ENCODE results near the gene RPS27A.
"Not testable (repeated sequence)": the region's sequence is repeated elsewhere in the genome, so short reads cannot be mapped to it uniquely, and the experiment has no call there.

Gene RPS27A

GRCh38 chr2:55232084-55232862, at the start of gene RPS27A, which contains the start of gene CLHC1:
Gene RPS27A, plus strand, starts transcription at chr2:55232688. Its CDS starts 137 bp downstream, at chr2:55232825.
Gene CLHC1, minus strand, starts transcription at chr2:55232293. Its CDS starts 9,882 bp downstream, at chr2:55222411.
- peak; percentile 84 for DNase-seq (ENCODE audit: low read depth)

DNA sequence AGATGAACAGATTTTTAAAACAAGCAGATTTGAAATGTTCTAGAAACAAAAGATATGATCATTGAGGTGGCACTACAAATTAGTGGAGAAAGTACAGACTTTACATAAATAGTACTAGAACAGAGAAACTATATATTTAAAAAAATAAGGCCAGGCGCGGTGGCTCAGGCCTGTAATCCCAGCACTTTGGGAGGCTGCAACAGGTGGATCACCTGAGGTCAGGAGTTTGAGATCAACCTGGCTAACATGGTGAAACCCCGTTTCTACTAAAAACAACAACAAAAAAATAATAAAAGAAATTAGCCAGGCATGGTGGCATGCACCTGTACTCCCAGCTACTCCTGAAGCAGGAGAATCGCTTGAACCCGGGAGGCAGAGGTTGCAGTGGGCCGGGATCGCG, 45.7 kb upstream of the RPS27A start:
- DNase-seq (ENCODE audit: low read depth), result not testable (repeated sequence)

DNA sequence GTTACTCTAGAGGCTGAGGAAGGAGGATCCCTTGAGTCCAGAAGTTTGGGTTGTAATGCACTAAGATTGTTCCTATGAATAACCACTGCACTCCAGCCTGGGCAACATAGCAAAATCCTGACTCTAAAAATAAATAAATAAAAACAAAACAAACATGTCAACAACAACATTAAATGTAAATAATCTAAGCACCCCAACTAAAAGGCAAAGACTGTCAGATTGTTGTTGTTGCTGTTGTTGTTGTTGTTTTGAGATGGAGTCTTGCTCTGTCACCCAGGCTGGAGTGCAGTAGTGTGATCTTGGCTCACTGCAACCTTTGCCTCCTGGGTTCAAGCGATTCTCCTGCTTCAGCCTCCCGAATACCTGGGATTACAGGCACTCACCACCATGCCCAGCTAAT, 40.6 kb upstream of the RPS27A start:
- not testable (repeated sequence) for DNase-seq (ENCODE audit: low read depth)

DNA sequence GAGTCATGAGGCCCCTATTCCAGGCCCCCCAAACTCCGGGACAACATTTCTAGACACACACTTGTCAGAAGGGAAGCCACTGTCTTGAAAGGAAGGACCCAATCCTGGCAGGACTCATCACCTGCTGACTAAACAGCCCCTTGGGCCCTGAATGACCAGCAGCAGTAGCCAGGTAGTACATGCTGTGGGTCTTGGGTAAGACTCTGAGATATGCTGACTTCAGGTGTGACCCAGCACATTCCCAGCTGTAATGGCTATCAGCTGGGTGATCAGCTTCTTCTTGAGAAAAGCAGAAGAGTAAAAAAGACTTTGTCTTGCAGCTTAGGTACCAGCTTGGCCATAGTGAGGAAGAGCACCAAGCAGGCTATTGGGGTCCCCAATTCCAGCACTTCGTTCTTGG, 36.0 kb upstream of the RPS27A start:
- DNase-seq (ENCODE audit: low read depth), result no peak

GRCh38 chr2:55200416-55200815, 32.1 kb upstream of the RPS27A start:
- DNase-seq (ENCODE audit: low read depth), result no peak

GRCh38 chr2:55204536-55204935, 28.0 kb upstream of the RPS27A start:
- no peak for DNase-seq (ENCODE audit: low read depth)

DNA sequence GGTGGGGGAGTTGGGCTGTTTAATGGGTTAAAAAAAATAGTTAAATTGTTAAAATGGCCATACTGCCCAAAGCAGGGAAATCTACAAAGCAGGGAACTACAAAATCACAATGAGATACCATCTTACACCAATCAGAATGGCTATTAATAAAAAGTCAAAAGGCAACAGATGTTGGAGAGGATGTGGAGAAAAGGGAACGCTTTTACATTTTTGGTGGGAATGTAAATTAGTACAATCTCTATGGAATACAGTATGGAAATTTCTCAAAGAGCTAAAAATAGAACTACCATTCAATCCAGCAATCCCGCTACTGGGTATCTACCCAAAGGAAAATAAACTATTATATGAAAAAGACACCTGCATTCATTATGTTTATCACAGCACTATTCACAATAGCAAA, 27.5 kb upstream of the RPS27A start:
- no peak for DNase-seq (ENCODE audit: low read depth)

- no peak for DNase-seq (ENCODE audit: low read depth)
These were observed 18.7 kb upstream of the RPS27A start for GRCh38 chr2:55213822-55214221.

DNA sequence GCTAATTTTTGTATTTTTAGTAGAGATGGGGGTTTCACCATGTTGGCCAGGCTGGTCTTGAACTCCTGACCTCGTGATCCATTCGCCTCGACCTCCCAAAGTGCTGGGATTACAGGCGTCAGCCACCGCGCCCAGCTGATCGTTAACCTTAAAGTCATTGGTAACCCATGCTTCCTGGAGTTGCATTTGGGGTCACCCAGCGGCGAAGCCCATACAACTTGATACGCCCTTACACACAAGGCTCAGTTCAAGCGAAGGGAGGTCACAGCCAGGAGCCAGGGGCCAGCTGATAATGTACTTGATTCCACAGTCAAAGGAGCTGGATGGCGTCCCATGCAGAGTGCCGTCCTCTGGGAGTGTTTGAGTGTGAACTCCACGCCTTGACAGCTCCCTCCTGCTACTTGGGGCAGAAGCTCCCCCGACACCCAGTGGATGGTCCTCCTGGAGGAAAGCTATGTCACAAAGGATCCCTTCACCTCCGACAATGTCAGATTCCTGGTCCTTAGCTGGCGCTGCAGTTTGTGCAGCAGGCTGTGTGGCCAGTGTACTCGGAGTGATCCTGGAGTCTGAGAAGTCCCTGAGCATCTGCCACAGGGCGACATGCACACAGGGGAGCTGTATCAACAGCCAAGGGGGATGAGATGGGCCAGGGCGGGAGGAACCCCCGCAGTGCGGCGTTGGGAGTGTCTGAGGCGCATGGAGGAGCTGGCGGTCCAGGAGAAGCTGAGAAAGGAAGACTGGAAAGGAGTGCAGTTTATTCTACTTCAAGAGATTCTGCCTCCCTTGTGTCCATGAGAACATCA, 8.3 kb upstream of the RPS27A start:
- no peak for DNase-seq (ENCODE audit: low read depth)

DNA sequence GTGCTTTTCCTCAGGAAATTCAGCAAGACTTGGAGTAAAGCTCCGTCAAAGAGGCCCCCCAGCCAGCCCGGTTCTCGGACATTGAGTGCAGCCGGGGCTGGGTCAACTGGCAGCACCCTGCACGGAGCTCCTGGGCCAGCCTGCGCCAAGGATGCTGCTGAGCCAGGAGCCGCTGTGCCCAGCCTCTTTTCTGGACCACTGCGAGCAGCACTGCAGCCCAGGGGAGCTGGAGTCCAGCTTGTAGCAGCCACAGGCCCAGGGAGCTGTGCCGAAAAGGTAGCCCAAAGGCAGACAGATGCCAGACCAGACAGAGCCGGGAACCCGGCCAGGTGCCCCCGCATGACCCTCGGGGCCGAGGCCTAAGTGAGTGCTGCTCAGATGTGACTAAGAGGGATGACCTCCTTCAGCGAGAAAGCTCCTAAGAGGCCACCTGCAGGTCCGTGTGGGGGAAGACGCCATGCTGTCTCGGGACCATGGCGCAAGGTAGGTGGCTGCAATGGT, 7.7 kb upstream of the RPS27A start:
- no peak for DNase-seq (ENCODE audit: low read depth)

- DNase-seq (ENCODE audit: low read depth), result no peak
These were observed 6.9 kb upstream of the RPS27A start for GRCh38 chr2:55225481-55226020.

DNA sequence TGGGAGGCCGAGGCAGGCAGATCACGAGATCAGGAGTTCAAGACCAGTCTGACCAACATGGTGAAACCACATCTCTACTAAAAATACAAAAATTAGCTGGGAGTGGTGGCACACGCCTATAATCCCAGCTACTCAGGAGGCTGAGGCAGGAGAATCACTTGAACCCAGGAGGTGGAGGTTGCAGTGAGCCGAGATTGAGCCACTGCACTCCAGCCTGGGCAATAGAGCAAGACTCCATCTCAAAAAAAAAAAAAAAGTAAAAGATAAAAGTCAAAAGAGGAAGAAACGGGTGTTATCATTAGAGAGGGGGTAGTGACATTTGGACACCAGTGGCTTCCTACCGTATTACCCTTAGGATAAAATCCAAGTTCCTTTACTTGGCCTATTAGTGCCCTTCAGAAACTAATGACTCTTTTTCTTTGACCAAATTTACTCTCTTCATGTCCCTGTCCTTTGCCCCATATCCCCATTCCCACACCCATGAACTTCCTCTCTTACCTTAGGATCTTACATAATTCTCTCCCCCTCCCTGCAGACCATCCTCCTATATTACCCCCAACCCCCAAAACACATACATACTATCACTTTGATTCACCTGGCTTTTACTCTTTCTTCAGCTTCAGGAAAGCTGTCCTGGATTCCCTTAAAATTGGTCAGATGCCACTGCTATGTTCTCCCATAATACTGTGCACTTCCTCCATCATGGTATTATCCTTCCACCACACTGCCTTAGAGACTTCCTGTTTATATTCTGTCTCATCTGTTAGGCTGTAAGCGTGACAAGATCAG, 4.9 kb upstream of the RPS27A start:
- DNase-seq (ENCODE audit: low read depth), result not testable (repeated sequence)

- no peak for DNase-seq (ENCODE audit: low read depth)
These were observed 4.3 kb upstream of the RPS27A start for GRCh38 chr2:55228226-55228563.

GRCh38 chr2:55229221-55229620, 3.3 kb upstream of the RPS27A start:
- no peak for DNase-seq (ENCODE audit: low read depth)

DNA sequence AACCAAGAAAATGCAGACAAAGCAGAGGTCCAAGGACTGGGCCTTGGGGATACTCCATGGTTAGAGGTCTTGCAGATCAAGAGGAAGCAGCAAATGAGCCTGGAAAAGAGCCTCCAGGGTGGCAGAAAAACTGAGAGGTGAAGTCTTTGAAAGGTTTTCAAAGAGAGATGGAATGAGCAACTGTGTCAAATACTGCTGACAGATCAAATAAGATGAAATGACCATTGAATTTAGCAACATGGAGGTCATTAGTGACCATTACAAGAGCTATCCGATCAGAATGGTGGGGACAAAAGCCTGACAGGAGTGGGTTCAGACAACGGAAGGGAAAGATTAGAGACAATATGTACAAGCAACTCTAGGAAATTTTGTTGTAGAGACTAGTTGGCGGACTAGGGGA, 1.9 kb upstream of the RPS27A start:
- DNase-seq (ENCODE audit: low read depth), result no peak

DNA sequence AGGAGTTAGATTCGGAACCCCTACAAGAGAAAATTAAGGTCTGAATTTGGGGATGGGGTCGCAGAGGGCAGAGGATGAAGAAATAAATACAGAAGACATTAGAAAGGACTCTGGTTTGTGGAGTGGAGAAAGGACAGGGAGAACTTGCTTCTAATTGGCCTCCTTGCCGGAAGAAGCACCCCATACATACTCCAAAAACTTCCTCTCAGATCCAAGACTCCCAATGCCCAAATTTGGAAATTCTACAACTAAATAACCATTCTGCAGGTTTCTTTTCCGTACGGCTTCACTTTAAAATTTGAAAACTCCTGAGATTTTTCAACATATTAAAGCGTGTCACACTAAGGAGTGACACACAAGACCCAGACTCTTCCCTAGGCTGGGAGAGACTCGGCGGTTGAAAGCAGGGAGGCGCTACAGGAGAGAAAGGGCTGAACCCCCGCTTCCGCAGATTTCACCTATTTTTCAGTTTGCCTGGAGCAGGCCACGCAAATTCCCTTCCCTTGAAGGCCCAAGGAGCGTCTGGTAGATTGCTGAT, 873 bp upstream of the RPS27A start:
- DNase-seq (ENCODE audit: low read depth), result no peak

GRCh38 chr2:55232863-55233657, 572 bp downstream of the RPS27A start:
- no peak for DNase-seq (ENCODE audit: low read depth)

DNA sequence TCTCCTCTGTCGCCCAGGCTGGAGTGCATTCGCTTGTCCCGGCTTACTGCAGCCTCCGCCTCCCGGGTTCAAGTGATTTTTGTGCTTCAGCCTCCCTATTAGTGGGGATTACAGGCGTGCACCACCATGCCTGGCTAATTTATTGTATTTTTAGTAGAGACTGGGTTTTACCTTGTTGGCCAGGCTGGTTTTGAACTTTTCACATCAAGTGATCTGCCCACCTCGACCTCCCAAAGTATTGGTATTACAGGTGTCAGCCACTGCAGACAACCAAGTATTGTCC, 1.1 kb downstream of the RPS27A start:
- DNase-seq (ENCODE audit: low read depth), result no peak

- DNase-seq (ENCODE audit: low read depth), result no peak
These were observed 3.4 kb downstream of the RPS27A start for GRCh38 chr2:55235724-55236538.

DNA sequence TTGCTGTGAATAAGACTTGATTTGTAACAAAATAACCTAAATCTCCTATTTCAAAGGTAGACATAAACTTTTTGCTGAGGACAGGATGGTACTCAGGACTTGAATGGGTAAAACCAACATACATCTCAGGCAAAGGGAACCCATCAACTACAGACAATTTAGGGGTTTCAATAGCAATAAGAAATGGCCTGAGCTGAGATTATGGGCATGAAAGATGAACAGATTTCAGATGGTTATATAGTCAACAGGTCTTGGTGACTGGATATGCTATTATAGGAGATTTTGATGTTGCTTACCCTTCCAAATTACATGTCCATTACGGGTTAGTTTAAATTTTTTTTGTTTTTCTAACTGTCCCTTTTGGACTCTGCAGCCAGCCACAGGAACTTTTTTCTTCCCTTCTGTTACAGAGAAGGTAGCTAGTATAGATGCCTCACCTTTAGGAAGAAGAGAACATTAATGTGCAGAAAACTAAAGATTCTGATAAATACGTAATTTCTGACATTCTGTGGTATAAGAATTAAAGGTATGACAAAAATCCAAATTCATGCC, 4.6 kb downstream of the RPS27A start:
- no peak for DNase-seq (ENCODE audit: low read depth)
